HG02938 (cell line): ENCODE results near the gene CNIH3.

ENCODE experiments used
- ATAC-seq: cut with Tn5 transposase; IDR thresholded peaks from one replicate; pipeline ENCODE4 v1.9.1; 2021; ENCODE audit warnings: mild to moderate bottlenecking, moderate library complexity; ENCODE audit not compliant: unreplicated experiment

Gene CNIH3

DNA sequence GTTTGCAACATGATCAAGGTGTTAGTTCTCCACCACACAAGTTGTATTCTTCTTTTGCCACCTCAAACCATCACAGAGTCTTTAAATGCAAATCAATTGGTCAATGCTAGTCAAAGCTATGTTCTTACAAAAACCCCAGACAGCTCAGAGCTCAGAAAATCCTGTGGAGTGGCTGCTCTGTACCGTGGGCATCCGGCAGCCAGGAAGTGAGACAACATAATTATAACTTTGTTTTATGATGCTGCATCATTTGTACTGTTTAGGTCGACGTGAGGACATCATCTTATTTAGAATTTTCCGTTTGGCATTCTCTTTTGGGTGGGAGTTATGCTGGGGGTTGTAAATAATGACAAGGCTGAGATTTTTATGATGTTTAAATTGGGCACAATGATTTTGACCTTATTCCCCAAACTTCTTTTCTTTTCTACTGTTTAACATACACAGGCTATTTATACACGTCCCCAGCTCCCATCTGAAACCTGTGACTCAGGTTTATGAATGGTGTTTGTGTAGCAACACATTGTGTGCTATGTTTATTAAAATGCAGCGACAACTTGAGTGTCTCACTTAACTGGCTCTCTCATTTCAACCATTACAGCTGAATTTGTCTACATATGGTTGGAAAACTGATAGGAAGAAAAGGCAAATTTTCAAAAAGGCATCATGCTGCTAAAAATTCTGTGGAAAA lies 124.0 kb downstream of the CNIH3 start:
- peak; percentile 81 for ATAC-seq

DNA sequence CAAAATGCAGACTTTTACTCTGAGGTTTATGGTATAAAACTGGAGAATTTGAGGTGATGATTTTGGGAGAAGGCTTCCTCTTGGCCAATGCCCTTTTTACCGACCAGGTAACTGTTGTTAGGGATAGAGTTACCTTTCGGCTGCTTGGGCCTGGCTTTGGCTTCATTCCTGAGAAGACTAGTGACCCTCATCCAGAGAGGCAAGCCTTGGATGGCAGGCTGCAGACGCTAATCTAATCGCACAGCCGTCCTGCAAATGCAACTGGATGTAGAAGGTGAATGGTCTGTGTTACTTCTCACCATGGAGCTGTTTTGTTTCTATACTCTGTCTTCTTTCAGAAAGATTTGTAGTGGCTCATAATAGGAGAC lies 124.6 kb downstream of the CNIH3 start:
- ATAC-seq, result no peak

DNA sequence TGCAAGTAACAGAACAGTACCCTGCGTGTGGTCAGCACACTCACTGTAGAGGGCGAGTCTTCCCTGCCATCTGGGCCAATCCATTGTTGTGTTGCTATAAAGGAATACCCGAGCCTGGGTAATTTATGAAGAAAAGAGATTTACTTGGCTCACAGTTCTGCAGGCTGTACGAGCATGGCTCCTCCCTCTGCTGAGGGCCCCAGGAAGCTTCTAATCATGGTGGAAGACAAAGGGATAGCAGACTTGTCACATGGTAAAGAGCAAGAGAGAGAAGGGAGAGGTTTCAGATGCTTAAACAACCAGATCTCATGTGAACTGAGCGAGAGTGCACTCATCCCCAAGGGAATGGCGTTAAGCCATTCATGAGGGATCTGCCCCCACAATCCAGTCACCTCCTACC lies 126.2 kb downstream of the CNIH3 start:
- no peak for ATAC-seq

DNA sequence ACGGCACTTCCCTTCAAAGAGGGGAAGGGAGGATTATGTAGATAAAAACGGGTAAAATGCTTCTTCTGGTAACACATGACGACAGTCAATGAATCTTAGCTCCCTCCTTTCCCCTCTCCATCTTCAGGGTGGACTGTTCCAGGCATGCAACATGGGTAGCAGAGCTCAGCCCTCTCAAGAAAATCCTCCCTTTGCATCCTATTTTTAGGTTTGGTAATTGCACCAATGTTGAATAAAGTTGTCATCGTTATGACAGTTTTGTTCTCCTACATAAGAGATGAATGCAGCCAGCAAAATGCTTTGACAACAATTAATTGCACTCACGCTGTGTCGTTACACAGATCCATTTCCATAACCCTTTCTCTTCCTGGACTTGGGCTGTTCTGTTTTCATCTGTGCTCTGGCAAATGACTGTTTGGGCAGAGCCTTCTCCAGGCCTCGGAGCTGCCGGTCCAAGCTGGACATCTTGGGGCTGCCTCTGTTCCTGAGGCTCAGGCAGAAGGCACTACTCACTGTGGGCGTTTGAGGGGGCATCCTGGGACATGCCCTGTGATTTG lies 127.6 kb downstream of the CNIH3 start:
- no peak for ATAC-seq

DNA sequence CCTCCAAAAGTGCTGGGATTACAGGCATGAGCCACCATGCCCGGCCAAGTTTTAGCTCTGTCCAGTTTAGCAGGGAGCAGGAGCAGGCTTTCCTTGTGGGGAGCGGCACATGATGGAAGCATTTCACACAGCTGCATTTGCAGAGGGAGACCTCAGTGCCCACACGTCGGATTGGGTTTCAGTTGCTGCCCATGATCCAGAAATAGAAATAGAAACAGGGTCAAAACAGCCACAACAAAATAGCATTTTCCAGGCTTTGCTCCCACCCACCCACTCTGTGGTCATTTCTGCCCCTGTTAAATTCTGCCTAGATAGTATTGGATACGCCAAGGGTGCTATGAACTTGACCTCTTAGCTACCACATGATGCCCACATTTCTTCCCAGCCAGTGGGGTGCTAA lies 128.4 kb downstream of the CNIH3 start:
- no peak for ATAC-seq

DNA sequence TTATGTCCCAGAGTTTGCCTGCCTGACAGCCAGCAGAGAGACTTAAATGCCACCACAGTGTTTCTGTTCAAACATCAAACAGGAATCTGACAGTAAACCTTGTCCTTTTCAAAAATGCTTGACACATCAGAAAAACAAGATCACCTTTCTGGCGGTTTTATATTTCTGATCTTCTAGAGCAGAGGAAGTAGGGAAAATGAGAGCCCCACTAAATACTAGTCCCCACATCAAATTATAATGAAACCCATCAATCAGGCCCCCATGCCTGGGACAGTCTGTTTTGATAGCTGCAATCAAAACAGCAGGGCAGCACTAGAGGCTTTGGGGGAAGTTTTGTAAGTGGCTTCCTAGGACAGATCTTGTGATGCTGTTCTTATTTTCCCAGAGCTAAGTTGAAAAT lies 129.3 kb downstream of the CNIH3 start:
- ATAC-seq, result no peak

DNA sequence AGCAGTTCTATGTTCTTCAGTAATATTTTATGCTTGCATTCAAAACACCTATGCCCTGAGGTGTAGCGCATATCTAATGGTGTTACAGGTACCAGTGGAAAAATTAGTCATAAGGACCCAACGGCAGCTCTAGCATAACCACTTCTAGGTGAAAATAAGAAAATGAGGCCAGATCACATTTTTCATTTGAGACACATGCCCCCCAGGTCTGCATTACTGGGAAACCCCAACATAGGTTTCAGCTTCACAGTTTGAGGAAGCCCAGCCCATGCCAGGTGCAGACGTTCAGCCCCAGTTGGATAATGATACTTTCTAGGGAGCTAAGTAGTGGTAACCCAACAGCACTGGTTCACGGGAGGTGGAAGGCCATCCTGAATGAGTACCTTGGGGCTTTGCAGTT lies 129.8 kb downstream of the CNIH3 start:
- peak; percentile 52 for ATAC-seq

DNA sequence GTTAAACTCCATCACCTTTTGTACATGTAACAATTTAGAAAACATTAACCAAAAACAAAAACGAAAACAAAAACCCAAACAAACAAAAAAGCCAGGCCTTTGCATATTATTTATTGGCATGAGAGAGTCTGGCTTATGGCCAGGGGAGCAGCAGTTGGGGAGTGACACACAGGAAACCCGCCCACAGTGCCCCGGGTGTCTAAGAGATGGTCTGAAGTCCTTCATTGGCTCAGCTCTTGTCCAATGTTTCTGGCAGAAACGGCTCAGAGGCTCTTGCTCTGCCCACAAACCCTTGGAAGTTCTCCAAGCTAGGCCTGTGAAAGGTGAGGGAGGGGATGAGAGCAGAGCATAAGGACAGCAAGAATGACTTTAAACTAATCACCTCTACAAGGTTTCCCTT lies 131.5 kb downstream of the CNIH3 start:
- peak; percentile 44 for ATAC-seq

DNA sequence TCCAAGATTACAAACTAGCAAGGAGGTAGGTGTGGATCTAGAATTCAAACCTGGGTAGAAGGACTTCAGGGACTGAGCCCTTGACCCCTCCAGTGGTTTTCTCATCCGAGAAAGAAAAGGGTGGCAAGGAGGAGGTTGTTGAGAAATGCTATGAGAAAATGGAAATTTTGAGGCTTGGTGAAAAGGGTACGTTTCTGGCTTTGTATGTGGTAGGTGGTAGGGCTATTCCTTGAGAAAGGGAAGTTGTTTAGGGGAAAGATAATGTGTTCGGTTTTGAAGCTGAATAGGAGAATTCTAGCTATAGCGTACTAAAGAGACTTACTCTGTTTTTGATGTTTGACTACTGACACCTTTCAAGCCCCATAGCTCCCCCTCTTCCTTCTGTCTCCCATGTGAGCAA lies 133.8 kb downstream of the CNIH3 start:
- no peak for ATAC-seq

DNA sequence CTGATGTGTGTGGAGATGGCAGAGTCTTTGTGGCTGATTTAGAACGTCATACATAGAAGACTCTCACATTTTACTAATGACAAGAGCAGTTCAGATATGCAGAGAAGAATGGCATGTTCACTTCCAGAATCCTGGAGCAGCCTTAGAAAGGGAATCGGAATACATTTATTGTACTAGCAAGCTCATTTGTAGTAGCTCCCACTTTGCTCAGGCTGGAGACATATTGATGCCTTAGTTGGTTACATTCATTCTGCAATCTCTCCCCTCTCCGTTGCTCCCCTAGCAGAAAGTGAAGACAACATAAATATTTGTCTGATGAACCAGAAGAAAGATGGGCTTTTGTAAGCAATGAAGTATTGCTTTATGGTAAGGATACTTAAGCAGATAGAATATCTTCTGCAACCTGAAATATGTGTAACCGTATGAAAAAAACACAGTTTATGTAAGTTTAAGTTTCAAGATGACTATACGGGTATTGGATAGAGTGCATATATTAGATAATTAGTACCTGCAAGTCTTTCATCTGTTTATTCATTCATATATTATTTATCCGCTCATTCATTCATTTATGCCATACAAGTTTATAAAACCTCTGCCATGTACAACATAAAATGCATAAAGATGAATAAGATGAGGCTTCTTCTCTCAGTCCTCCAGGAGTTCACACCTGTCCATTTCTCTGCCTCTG lies 135.7 kb downstream of the CNIH3 start:
- ATAC-seq, result no peak

DNA sequence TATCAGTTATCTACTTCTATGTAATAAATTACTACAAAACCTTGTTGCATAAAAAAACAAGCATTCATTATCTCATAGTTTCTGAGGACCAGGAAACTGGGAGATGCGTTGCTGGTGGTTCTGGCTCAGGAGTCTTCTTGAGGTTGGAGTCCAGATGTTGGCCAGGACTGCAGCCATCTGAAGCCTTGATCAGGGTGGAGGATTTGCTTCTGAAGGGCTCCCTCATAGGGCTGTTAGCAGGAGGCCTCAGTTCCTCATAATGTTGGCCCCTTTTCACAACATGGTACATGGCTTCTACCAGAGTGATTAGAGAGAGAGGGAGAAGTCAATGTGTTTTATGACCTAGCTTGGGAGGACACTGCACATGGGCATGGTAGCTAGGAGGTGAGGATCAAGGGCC lies 137.4 kb downstream of the CNIH3 start:
- no peak for ATAC-seq

DNA sequence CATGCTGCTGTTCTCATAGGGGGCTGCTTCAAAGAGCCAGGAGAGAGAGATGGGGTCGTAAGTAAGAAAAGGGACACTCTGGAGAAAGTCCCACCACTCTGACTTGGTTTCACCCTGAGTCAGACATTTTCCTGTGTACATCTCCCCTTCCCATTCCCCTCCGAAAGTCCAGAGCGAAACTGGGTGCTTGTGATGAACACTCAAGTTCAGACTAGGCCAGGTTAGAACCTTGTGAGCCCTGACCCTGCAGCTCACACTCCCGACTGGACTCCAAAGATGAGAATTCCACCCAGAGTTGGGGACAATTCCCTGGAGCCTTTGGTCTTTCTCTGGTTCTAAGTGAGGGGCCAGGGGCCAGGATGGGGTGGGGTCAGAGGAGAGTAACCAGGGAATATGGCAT lies 139.5 kb downstream of the CNIH3 start:
- no peak for ATAC-seq

DNA sequence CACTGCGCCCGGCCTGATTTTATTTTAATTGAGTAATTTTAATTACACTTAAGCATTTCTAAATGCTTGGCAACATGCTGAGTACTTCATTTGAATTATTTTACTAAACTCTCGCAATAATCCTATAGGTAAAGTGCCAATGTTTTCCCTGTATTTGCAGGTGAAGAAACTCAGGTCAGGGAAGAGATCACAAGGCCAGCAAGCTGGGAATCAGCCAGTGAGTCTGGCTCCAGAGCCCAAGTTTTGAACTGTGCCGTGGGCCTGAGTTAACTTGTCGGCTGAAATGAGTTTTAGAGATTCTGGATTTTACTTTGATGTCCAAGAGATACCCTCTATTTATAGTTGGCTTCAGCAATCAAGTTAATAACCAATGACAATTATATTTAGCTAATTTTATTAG lies 141.4 kb downstream of the CNIH3 start:
- ATAC-seq, result no peak

DNA sequence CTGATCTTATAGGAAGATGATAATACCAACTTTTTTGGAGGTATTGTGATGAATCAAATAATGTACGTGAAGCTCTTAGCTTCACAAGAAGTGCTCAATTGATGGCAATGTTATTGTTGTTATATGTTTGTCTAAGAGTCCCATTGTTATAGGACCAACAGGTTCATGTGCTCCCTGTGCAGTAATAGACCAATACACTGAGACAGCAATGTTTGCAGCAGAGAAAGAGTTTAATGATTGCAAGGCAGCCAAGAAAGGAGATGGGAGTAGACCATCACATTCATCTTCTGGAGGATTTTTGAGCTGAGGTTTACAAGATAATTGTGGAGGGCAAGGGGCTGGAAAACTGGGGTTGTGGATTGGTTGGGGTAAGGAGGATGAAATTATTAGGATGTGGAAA lies 143.0 kb downstream of the CNIH3 start:
- ATAC-seq, result no peak

DNA sequence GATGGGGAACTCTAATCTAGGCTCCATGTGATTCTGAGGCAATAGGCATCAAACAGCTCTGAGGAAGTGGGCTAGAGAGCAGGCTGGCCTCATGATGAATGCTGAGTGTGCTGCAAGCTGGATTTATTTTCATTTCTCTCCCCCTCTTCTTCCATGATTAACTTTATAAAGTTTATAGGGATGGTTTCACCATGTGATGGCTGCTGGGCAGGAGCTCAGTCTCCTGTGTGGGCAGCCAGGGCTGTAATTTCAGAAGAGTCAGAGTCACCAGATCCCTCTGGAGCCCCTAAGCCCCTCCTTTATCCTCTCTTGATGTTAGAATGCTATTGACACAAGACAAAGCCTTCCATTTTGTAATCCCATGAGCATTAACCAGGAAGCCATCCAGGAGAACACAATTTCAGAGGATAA lies 143.6 kb downstream of the CNIH3 start:
- no peak for ATAC-seq

DNA sequence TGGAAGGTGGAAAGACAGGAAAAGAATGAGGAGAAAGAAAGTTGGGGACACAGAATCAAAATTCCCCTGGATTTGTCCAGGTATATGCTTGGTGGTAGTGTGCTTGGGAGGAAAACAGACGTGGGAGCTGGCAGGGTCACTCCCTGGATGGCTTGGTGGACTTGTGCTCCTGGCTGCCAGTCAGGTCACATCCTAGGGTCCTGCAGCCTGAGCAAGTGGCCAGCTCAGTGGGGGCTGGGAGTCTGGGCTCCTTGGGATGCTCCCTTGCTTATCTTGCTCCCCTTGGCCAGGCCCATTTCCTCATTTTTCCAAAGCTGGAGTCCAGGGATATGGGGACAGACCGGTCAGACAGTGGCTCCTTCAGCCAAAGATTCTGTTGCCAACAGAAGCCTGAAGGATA lies 144.0 kb downstream of the CNIH3 start:
- no peak for ATAC-seq

DNA sequence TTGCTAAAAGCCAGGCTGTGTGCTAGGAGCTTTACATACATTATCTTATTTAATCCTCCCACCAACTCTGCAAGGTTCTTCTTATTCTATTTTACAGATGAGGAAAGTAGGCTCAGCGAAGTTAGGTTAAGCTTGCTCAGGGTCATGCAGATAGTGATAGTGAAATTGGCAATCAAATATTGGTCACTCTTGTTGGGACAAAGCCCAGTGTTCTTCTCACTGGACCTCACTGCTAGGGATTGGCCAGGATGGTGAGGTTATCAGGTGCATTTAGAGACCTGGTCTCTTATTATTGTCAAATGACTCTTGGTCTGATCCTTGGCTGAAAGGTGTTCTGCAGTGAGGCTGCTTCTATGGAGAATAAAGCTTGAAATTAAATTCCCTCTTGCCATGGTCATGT lies 145.1 kb downstream of the CNIH3 start:
- ATAC-seq, result no peak

DNA sequence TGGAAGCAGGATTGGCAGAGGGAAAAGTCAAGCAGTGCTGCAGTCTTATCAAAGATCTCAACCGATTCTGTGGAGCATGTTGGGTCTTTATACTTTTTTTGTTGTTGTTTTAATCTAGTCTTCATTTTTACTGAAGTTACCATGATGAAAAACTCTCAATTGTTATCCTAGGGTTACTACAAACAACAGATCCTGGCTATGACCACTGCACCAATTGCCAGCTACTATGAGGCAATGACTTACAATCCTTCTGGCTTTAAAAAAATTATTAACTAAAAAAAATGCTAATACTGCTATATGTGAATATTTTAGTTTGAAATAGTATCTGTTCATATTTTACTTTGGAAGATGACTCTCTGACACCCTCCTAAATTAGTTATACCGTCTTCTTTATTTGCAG lies 145.9 kb downstream of the CNIH3 start:
- ATAC-seq, result no peak

DNA sequence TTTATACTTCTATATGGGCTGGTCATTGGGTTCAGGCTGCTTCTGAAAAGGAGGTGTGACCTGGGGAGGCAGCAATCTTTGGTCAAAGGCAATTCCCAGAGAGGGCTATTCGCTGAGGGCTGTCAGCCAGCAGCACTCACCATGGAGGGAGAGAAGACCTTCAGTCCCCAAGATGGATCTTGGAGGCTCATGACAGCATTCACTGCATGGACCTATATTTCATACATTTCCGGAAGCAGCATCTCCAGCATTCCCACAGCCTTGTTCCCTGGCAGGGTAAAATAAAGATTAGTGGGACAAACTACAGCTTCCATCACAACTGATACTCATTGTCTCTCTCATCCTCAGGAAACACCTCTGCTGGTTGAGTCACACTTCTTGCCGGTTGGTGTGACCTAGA lies 146.6 kb downstream of the CNIH3 start:
- no peak for ATAC-seq

DNA sequence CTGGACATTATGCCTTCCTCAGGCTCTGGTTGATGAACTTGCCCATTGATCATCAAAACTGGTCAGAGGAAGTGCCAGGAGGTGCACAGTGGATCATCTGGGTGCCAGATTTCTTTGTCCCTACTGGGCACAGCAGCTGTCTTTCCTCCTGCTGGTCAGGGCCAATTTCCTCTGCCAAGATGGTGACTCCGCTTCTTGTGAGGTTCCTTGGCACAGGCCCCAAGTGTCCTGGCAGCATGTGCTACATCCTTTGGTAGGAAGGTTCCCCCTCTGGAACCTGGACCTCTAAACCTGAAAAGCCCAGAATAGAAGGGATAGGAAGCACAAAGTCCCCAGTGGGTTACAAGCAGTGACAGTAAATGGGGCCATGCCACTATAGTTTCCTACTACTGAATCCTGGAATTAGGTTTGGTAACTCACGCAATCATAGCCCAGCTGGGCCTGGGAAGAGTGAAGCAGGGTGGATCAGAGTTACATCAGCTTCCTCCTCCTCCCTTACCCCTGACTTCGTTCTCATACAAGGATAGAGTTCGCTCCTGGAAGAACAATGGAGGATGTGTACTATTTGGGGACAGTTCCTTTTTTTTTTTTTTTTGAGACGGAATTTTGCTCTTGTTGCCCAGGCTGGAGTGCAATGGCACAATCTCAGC lies 147.1 kb downstream of the CNIH3 start:
- no peak for ATAC-seq

DNA sequence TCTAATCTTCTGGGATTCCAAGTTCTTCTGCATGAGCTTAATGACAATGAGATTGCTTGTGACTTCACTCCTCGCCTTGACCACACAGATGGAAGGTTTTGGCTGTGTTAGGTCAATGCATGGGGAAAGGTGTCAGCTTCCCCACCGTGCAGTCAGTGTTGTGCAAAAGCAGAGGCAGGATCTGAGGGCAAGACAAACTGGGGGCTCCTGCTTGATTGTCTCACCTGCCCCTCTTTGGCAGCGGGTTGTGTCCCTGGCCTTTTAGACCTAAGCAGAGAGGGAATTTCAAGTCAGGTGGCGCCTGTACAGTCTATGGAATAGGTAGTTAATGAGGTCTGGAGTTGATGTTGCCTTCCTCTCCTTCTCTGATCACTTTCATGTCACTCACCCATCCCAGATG lies 150.1 kb downstream of the CNIH3 start:
- no peak for ATAC-seq

DNA sequence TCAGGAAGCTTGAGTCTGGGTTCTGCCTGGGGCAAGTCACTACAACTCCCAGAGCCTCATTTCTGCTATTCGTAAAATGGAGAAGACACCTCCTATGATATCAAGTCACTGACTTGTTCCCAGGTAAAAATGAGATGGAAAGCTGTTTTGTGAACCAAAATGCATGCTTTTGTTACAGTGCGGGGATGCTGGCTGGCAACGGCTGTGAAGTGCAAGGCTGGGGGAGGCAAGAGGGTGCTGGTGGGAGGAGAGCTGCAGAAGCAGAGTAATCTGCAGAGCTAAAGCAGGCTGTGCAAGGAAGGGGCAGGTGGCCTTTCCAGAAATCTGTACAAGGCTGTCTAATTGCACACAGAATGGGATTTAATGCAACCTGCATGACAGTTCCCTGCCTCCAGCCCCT lies 150.9 kb downstream of the CNIH3 start:
- ATAC-seq, result no peak
